RWPE1 (cell line): ENCODE data around the gene TACC2.

Source experiments
- CTCF ChIA-PET: fragments of 350-600 bp; sonication (Branson Sonifier 250); formaldehyde crosslinking; extraction: SDS; loops from one replicate; lab custom pipeline; 2021; lab: Yijun Ruan, JAX
- POLR2A ChIA-PET: fragments of 400-600 bp; formaldehyde crosslinking; extraction: SDS; loops from one replicate; lab custom pipeline; 2020; ENCODE audit warnings: antibody characterized with exemption; ENCODE audit not compliant: low non-redundant PET; lab: Yijun Ruan, JAX
- DNase-seq: peaks from one replicate; pipeline ENCODE4 v3.0.0; 2012; ENCODE audit warnings: low spot score
- H3K27ac ChIP-seq: fragments of 450-650 bp; 2 replicates; pipeline ENCODE4 v1.5.1; 2017
- CTCF ChIP-seq: fragments of 450-650 bp; conservative IDR thresholded peaks from 2 replicates; pipeline ENCODE4 v1.5.1; 2017; ENCODE audit warnings: low read depth, mild to moderate bottlenecking

TACC2 gene

DNA sequence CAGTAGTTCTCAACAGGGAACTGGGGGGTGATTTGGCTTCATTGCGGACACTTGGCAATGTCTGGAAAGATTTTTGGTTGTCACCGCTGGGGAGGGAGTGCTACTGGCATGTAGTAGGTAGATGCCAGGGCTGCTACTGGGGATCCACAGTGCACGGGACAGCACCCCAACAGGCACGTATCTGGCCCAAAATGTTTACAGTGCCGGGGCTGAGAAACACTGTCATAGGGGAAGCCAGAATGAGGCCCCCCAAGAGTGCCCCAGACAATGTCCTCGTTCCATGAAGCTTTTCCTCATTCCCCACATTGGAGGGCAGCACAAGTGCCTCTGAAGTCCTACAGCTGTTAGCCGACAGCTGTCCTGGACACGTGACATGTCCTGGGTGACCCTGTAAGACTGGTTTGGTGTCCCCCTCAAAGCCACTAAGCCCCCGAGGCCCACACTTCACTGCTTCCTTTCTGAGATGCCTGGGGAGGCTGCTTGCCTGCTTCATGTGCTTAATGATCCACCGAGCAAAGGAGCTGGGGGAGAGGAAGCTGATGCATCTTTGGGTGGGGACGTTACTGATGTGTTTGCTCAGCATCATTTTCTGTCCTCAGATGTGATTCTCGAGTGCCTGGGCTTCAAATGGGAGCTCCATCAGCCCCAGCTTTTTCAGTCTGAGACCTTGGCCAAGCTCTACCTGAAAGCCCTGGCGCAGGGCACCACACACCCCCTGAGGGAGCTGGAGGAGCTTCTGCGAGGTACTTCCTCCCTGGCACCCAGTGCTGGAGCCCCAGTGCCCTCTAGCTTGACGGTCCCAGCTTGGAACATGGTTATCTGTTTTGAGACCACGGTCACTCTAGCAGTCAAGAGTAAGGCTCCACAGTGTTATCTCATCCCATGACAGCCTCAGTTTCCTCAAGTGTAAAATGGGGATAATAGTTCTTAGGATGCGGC is 296.8 kb downstream of the TACC2 start:
- no peak overlapping the region for H3K27ac ChIP-seq
- ChIA-PET CTCF (interaction anchor here (0.7 to 1.9 kb wide), 4 partner anchors 10 to 109 kb away, joined by 3 to 9 read pairs (median 5); no protein-coding TSS in a partner anchor), POLR2A (no interaction called here)
- DNase-seq = no peak
- TF ChIP-seq CTCF = no peak

DNA sequence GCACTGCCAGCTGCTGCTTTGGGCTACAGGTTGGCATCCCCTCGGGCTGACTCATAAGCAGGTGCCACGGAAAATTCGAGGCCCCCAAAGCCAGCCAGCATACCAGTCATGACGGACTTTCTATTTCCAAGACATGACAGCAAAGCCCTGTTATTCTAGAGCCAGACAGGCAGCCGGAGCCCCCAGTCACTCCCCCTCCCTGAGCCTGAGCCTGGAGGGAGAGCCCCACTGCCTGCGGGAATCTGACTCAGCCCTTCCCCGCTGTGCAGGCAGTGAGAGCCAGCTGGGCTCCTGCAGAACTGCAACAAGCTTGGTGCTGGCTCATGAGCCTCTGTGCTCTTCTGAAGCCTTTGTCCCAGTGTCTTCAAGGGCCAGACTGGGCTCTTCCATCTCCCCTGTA is 297.9 kb downstream of the TACC2 start:
- peak; percentile 41 for DNase-seq
- no peak overlapping the region; the same call in 1 of the 2 replicates for H3K27ac ChIP-seq
- POLR2A ChIA-PET = no interaction called here
- TF ChIP-seq CTCF = no peak
- CTCF ChIA-PET = interaction anchor here (0.7 to 1.9 kb wide), 3 partner anchors 12 to 49 kb away, joined by 3 to 9 read pairs (median 7); no protein-coding TSS in a partner anchor

GRCh38 chr10:122287570-122287969 is 298.6 kb downstream of the TACC2 start:
- no peak for DNase-seq
- H3K27ac ChIP-seq = no peak overlapping the region
- no peak for TF ChIP-seq CTCF
- CTCF ChIA-PET = interaction anchor here (0.6 to 1.0 kb wide), 2 partner anchors 147 to 1709 kb away, joined by 3 to 4 read pairs; no protein-coding TSS in a partner anchor
- POLR2A ChIA-PET = no interaction called here

DNA sequence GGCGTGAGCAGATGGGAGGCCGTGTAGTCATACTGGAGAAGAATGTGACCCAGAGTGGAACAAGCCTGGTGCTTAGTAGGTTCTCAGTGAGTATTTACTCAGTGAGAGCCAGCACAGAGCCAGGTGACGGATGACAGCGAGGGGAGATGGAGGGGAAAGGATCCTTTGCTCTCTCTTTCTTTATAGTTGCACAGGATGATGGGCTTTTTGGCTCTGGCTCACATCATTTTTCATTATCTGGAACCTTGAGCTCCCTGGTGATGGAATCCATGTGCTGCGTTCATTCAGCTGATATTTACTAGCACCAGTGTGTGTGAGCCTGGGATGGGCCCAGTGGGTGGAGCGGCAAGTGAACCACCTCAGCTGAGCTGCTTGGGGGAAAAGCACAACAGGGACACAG is 299.3 kb downstream of the TACC2 start:
- no peak for DNase-seq
- TF ChIP-seq CTCF = no peak
- no peak overlapping the region for H3K27ac ChIP-seq
- ChIA-PET POLR2A (no interaction called here), CTCF (interaction anchor here (0.6 to 1.0 kb wide), 2 partner anchors 146 to 1708 kb away, joined by 3 to 4 read pairs; no protein-coding TSS in a partner anchor)

GRCh38 chr10:122288917-122289316 is 300.0 kb downstream of the TACC2 start:
- DNase-seq = no peak
- H3K27ac ChIP-seq = no peak overlapping the region
- no peak for TF ChIP-seq CTCF
- CTCF ChIA-PET = interaction anchor here (0.6 kb wide), 1 partner anchor 1139 kb away, joined by 4 read pairs; no protein-coding TSS in a partner anchor
- POLR2A ChIA-PET = no interaction called here

DNA sequence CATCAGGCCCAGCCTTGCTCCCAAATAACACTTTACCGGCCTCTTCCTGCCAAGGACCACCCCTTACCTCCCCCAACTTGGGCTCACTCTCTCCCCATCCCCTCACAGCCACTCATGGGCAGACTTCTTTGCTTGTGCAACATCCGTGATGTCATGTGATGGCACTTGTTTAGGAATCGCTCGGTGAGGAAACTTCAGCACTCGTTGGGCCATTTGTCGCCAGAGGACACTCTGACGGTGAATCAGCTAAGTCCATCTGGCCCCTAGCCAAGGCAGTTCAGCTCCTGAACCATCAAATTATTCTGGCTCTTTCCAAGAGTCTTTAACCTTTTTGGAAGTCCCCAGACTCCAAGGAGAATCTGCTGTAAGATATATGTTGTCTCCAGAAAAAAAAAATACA is 301.4 kb downstream of the TACC2 start:
- no peak for DNase-seq
- ChIA-PET CTCF (no interaction called here), POLR2A (no interaction called here)
- no peak overlapping the region for H3K27ac ChIP-seq
- TF ChIP-seq CTCF = no peak
